GM12873 (cell line): Measurements from ENCODE around the gene TBC1D22B.

ENCODE experiments used
- TF ChIP-seq, protein P1 (sequence below): IDR thresholded peaks from 2 replicates; pipeline ENCODE4 v1.5.1; 2012; ENCODE audit warnings: low read depth, mild to moderate bottlenecking, moderate library complexity, low read length, control low read depth; ENCODE audit not compliant: insufficient read depth; ENCODE audit errors: missing control alignments

Gene TBC1D22B

DNA sequence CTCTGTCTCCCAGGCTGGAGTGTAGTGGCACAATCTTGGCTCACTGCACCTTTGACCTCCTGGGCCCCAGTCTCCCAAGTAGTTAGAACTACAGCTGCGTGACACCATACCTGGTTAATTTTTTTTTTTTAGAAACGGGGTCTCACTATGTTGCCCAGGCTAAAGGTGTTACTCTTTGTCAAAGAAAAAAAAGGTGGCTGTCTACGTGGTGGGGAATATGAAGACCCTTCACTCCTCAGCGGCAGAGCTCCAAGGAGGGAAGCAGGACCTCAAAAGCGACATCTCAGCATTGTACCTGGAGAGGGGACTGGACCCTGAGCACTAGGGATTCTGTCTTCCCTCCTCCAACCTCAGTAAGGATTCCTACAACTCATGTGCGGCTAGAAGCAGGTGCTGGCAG, 16.4 kb upstream of the TBC1D22B start:
- TF ChIP-seq, protein P1, sequence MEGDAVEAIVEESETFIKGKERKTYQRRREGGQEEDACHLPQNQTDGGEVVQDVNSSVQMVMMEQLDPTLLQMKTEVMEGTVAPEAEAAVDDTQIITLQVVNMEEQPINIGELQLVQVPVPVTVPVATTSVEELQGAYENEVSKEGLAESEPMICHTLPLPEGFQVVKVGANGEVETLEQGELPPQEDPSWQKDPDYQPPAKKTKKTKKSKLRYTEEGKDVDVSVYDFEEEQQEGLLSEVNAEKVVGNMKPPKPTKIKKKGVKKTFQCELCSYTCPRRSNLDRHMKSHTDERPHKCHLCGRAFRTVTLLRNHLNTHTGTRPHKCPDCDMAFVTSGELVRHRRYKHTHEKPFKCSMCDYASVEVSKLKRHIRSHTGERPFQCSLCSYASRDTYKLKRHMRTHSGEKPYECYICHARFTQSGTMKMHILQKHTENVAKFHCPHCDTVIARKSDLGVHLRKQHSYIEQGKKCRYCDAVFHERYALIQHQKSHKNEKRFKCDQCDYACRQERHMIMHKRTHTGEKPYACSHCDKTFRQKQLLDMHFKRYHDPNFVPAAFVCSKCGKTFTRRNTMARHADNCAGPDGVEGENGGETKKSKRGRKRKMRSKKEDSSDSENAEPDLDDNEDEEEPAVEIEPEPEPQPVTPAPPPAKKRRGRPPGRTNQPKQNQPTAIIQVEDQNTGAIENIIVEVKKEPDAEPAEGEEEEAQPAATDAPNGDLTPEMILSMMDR, result no peak

DNA sequence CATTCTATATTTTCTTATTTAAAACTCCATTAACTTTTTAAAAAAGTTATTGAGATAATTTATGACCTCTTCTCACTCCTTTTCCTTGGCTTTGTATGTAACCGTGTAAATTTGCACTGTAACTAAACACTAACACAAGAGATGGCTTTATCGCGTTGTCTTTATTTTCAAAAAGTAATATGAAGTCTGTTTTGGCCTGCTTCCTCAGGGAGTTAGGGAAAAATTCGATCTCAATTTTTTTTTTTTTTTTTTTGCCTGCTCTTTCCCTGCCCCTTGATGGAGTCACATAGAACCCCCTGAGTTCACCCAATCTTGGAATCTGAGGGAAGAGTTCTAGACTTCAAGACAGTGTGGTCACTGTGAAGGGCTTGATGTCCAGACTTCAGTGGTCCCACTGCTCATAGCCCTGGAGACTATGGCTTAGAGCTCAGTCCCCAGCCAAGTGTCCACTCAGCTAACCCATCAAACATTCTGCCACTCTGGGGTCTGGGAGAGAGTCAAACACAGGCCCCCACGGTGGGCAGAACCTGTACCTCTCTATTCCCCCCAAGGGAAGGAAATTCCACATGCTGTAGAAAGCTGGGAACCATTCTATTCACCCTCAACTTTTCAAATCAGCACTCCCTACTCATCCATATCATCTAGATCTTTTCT, 15.7 kb upstream of the TBC1D22B start:
- TF ChIP-seq, protein P1, result no peak

DNA sequence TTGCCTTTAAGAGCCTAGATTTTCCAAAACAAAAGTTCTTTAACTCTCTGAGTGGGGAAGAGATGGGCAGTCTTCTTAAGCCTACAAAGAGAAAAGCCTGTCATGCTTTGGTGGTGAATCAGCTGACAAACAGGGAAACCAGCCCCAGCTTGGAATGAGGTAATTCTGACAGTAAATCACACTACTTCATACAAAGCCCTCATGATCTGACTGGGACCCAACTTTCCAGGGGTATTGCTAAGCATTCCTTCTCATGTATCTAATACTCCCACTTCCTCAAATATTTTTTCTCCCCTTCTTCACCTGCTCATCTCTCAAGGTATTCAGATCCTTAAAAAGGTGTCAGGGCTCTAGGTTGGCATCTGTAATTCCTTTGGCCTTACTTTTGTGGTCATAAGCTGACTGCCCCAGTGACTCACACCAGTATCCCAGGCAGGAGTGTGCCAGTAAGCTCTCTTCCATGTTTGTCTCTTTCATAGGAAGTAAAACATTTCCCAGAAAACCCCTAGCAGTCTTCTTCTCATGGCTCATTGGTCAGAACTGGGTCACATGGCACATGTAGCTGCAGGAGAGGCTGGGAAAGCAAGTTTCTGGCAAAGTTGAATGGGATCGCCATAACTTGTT, 15.0 kb upstream of the TBC1D22B start:
- TF ChIP-seq, protein P1, result no peak

DNA sequence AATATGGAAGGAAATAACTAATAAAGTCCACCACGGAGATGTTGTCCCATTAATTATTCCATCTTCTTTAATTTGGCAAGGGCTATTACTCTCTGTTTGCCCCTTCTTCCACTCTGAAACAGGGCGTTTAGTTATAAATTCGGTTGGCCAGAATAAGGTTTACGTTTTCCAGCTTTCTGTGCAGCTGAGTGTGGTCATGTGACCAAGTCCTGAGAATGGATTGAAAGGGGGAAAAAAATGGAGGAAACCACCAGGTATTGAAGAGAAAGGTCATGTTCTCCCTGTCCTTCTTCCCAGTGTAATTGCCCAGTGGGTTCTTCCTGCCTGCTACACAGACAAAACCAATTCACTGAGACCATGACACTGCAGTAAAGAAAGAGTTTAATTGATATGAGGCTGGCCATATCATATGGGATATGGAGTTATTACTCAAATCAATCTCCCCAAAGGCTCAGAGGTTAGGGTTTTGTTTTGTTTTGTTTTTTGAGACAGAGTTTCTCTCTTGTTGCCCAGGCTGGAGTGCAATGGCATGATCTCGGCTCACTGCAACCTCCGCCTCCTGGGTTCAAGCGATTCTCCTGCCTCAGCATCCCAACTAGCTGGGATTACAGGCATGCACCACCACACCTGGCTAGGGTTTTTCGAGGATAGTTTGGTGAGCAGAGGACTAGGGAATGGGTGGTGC, 14.3 kb upstream of the TBC1D22B start:
- TF ChIP-seq, protein P1, result no peak

DNA sequence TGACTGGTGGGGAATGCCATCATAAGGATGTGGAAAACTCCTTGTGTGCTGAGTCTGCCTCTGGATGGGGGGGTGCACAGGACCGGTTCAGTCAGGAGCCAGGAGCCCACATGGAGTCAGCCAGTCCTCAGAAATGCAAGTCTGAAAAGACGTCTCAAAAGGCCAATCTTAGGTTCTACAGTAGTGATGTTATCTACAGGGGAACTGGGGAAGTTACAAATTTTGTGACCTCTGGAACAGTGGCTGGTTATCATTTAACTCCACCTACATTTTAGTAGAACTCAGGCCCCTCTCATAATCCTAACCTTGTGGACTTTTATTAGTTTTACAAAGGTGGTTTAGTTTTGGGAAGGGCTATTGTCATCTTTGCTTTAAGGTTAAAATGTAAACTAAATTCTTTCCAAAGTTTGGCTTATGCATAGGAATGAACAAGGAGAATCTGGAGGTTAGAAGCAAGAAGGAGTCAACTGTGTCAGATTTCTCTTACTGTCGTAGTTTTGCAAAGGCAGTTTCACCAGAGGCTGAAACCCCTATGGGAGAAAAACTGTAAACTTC, 13.7 kb upstream of the TBC1D22B start:
- TF ChIP-seq, protein P1, result no peak

DNA sequence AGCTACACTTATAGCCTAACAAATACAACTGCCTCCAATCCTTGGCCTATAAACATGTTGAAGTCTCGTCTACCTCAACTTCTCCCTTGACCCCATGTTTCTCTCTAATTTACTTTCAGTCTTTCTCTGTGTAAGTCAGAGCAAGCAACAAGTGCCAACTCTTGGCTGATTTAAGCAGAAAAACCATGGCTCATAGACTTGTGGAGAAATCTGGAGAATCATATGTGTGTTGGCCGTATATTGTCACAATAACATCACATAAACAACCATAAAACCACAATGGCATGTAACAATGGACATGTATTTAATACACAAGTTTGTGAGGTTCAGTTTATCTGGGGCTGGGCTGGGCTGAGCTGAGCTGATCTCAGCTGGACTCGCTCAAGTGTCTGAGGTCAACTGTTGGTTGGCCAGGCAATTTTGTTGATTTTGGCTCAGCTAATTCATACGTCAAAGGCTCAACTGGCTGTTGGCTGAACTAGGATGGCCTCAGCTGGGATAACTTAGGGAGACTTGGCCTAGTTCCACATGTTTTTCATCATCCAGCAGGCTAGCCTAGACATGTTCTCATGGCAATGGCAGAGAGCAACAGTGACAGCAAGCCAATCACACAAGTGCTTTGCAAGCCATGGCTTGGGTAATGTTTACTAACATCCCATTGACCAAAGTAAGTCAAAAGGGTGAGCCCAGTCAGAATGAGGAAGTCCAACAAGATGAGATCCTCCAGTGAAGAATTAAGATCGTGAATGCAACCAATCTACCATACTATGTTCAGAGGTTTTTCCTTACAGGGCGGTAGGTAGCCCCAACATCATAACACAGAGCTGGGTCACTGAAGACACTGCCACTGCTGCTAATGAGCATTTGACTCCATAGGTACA, 12.9 kb upstream of the TBC1D22B start:
- TF ChIP-seq, protein P1, result no peak
